Keratinocyte (primary cell): ENCODE data around the gene TMEM50B.

Experiments
- CTCF ChIP-seq, 3 experiments: IDR thresholded peaks in 1 of 3; conservative IDR thresholded peaks in 1 of 3; optimal IDR thresholded peaks in 1 of 3; 2 replicates in 2 of 3; 3 replicates in 1 of 3; pipeline versions ENCODE3 to v1.5.1; 2011; ENCODE audit warnings: low read length in 3 of 3, mild to moderate bottlenecking in 3 of 3, moderate library complexity in 2 of 3, control low read depth in 1 of 3, inconsistent platforms in 1 of 3; ENCODE audit not compliant: insufficient read depth in 2 of 3; ENCODE audit errors: extremely low read depth in 1 of 3
- EZH2 ChIP-seq: IDR thresholded peaks from one replicate; pipeline ENCODE4 v1.6.1; 2012; ENCODE audit warnings: inconsistent platforms, mild to moderate bottlenecking, low read length, moderate library complexity

DNA sequence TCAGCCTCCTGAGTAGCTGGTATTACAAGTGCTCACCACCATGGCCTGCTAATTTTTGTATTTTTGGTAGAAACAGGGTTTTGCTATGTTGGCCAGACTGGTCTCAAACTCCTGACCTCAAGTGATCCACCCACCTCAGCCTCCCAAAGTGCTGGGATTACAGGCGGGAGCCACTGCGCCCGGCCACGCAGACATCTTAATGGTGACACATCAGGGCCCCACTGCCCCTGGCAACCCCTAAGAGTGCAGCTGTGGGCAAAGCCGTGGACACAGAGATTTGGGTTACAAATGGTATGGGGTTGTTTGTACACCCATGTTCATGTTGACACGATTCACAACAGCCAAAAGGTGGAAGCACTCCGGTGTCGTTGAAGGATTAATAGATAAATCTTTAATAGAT, 46.8 kb downstream of the TMEM50B start:
- TF ChIP-seq EZH2 (no peak), CTCF (optimal IDR thresholded peaks at IDR 0.05 in 1 of 3, IDR thresholded peaks at IDR 0.05 in 1 of 3, conservative IDR thresholded peaks at IDR 0.05 in 1 of 3; ENCODE audit: extremely low read depth in 1 of 3, insufficient read depth in 2 of 3, low read length in 3 of 3) (no peak)
